ENCODE results near the gene XNDC1N.
A peak's percentile ranks its signal among the peaks of the same experiment; 100 is the strongest.
"Not testable (repeated sequence)": the region's sequence is repeated elsewhere in the genome, so short reads cannot be mapped to it uniquely, and the experiment has no call there.

The XNDC1N gene

DNA sequence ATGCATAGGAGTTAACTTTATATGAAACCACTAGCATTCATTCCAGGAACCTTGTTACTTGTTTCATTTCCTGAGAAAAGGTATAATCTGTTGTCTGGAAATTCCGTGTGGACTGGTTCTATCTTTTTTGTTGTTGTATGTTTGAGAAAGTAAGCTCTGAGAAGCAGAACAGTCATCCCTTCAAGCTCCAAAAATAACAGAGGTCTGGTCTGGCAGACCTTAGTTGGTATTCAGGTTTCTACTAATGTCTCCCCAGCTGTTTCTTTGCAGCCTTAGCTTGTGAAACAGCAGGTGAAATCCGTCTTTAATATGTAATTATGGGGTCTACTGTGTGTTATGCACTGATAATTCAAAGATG is 2.8 kb upstream of the XNDC1N start:
- DNase-seq = no peak

GRCh38 chr11:71930556-71931244 is 2.3 kb upstream of the XNDC1N start:
- DNase-seq = peak; percentile 32

DNA sequence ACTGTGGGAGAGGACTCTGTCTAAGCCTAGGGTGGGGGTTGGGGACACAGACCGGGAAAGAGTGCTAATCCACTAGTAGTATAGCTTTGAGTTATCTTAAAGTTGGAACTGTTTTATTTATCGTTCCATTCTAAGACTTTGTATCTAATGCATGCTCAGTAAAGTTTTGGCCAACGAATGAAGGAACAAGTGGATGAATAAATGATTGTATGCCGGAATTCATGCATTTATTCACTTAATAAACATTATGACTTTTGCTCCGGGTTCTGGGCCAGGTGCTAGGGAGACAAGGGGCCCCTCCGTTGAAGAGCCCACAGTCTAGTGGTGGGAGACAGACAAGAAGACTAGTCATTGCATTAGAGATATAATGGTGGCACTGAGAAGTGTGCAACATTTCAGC is 1.1 kb upstream of the XNDC1N start:
- no peak for DNase-seq

- DNase-seq = peak; percentile 99
Observed at GRCh38 chr11:71928737-71929443, 496 bp upstream of the XNDC1N start, which contains the start of gene RNF121. TSS of gene RNF121 (plus strand) at chr11:71929046. CDS start at chr11:71929062, 16 bp downstream.

DNA sequence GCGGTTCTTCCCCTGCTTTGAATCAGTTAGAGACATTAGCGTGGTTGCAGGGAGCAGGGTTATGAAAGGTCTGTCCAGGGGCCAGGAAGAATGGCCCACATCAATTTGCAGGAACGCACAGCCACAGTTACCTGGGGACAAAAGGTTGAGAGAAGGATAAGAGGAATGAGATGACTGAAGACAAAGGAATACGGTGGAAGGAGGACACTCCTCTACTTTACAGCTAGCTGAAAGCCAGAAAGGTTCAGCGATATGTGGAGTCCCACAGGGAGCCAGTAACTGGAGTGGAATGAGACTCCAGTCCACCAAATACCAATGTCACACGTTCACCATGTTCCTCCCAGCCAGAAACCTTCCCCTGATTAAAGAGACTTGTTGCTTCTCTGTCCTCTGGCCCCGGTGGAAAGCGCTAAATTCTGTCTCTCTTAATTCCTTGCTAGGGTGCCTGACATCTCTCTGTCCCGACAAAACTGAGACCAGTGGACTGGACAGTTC is 10.7 kb downstream of the XNDC1N start:
- DNase-seq = no peak

- DNase-seq = no peak
Observed at GRCh38 chr11:71914617-71915189, 13.7 kb downstream of the XNDC1N start.

DNA sequence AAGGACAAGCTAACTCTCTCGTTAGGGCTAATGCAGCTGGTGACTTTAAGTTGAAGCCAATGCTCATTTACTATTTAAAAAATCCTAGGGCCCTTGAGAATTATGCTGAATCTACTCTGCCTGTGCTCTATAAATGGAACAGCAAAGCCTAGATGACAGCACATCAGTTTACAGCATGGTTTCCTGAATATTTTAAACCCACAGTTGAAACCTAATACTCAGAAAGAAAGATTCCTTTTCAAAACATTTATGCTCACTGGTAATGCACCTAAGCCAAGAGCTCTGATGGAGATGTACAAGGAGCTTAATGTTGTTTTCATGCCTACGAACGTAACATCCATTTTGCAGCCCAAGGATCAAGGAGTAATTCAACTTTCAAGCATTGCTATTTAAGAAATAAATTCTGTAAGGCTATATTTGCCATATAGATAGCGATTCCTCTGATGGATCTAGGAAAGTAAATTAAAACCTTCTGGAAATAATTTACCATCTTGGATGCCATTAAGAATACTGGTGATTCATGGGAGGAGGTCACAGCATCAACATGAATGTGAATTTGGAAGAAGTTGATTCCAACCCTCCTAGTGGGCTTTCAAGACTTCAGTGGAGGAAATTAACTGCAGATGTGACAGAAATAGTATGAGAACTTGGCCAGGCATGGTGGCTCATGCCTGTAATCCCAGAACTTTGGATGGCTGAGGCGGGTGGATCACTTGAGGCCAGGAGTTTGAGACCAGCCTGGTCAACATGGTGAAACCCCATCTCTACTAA is 14.5 kb downstream of the XNDC1N start:
- DNase-seq = no peak

DNA sequence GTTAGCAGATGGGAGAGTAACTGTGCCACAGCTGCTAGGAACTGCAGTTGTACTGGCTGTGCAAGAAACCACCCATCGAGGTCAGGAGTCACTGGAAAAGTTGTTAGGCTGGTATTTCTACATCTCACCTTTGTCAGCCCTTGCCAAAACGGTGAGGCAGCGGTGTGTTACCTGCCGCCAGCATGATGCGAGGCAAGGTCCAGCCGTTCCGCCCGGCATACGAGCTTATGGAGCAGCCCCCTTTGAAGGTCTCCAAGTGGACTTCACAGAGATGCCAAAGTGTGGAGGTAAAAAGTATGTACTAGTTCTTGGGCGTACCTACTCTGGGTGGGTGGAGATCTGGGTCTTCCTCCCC is 16.4 kb downstream of the XNDC1N start:
- DNase-seq = not testable (repeated sequence)

DNA sequence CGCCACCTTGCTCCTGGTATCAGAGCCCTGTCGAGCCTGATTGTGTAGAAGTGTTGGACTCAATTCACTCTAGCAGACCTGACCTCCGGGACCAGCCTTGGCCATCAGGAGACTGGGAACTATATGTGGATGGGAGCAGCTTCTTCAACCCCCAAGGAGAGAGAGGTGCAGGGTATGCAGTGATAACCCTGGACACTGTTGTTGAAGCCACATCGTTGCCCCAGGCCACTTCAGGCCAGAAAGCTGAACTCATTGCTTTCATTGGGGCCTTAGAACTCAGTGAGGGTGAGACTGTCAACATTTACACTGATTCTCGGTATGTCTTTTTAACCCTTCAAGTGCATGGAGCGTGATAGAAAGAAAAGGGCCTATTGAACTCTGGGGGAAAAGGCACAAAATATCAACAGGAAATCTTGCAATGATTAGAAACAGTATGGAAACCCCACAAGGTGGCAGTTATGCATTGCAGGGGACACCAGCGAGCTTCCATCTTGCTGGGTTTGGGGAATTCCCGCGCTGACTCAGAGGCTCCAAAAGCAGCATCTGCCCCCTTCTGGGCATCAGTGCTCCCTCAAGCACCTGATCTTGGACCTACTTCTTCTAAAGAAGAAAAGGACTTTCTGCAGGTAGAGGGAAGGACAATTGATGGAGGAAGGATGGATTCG is 16.9 kb downstream of the XNDC1N start:
- peak; percentile 86 for DNase-seq

DNA sequence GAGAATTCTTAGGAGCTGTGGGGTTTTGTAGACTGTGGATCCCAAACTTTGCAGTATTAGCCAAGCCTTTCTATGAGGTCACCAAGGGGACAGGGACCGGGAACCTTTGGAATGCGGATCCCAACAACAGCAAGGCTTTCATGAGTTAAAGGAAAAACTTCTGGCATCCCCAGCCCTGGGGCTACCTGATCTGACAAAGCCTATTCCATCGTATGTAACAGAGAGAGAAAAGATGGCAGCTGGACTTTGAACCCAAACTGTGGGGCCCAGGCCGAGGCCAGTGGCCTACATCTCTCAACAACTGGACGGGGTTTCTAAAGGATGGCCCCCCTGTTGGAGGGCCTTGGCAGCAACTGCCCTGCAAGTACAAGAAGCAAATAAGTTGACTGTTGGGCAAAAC is 17.6 kb downstream of the XNDC1N start:
- not testable (repeated sequence) for DNase-seq

DNA sequence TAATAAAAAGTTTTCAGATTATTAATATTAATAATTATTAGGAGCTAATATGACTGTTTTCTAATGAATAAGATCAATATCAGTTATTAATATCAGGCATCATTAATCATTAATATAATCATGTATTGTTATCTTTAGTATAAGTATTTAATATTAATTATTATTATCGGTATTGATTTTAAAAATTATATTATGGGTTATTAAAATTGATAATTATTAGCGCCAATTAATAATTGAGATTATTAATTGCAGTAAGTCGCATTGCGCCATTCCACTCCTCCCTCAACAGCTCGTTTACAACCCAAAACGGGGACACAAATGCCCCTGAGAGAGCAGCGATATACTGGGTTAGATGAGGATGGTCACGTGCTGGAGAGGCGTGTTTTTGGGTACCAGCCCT is 20.2 kb downstream of the XNDC1N start:
- DNase-seq = no peak

DNA sequence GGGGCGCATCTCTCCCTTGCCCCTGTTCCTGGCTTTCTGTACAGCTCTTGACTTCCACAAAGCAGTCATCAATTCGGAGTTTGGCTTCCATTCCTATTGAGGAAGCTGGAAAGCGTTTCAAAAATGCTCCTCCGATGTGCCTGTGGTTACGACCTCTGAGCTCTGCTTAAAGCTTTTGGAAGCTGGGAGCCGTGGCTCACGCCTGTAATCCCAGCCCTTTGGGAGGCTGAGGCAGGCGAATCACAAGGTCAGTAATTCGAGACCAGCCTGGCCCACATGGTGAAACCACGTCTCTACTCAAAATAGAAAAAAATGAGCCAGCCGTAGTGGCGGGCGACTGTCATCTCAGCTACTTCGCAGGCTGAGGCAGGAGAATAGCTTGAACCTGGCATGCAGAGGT is 27.3 kb downstream of the XNDC1N start:
- DNase-seq = not testable (repeated sequence)

GRCh38 chr11:71895961-71896360 is 32.4 kb downstream of the XNDC1N start:
- no peak for DNase-seq

- not testable (repeated sequence) for DNase-seq
Observed at GRCh38 chr11:71889181-71889872, 39.1 kb downstream of the XNDC1N start.

- DNase-seq = not testable (repeated sequence)
Observed at GRCh38 chr11:71888335-71889010, 39.9 kb downstream of the XNDC1N start.

- DNase-seq = not testable (repeated sequence)
Observed at GRCh38 chr11:71885806-71886205, 42.6 kb downstream of the XNDC1N start.
